ENCODE measurements around the gene SLC7A7. TPM values are rescaled to one million over a fixed set of nuclear protein-coding genes. Genes with fewer than 3 reads are reported as not detected.

Gene SLC7A7
- total and polyA plus RNA-seq, 9 of the 15 experiments (the other 6 are each of a cell fraction or from before 2014, with no cell fraction given): 0.07 to 0.68 (median 0.41) TPM

DNA sequence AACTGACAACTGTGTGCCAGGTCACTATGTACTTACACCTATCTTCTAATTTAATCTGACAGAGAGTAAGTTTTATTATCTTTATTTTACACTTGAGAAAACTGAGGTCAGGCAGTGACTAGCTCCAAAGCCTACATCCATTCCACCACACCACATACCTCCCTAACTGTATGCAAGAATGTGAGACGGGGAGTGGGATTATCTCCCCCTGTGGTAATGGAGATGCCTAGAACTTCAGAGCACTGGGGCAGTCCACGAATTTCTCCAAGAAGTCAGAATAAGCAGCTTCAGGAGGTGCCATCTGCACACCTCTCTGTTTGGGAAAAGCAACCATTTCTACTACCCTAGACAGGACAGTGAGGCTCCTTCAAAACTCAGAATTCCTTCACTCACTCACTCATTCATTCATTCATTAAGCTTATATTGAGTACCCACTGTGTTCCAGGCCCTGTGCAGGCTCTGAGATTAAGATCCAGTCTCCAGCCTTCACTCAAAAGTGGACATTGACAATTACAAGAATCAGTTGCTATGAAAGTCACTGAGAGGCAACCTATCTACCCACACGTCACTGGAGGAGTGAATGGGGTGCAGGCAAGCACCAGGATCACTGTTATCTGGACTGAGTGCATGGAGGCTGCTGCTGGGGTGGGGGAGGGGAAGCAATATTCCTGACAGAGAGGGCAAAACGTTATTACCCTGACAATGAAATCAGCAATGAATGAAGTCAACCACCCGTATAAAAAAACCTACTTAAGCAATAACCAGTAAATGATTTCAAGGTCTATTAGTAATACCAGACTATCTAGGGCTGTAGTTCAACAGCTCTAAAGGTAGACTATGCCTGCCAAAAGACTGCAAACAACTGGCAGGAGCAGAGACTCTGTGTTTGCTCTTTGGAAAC lies 18.0 kb downstream of the SLC7A7 start (continued):
- no peak for TF ChIP-seq STAG1 (CRISPR knock-in tag; IDR thresholded peaks at IDR 0.05; ENCODE audit: borderline replicate concordance)
- TF ChIP-seq CBFA2T2 (conservative IDR thresholded peaks at IDR 0.05): peak; percentile 20; the same call in 1 of the 2 replicates
- TF ChIP-seq, protein P1, sequence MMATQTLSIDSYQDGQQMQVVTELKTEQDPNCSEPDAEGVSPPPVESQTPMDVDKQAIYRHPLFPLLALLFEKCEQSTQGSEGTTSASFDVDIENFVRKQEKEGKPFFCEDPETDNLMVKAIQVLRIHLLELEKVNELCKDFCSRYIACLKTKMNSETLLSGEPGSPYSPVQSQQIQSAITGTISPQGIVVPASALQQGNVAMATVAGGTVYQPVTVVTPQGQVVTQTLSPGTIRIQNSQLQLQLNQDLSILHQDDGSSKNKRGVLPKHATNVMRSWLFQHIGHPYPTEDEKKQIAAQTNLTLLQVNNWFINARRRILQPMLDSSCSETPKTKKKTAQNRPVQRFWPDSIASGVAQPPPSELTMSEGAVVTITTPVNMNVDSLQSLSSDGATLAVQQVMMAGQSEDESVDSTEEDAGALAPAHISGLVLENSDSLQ (IDR thresholded peaks at IDR 0.05): peak; percentile 37; the same call in 1 of the 2 replicates
- no peak for TF ChIP-seq KLF13 (tag; IDR thresholded peaks at IDR 0.05; ENCODE audit: borderline replicate concordance, low read depth)
- TF ChIP-seq CREB1 (IDR thresholded peaks at IDR 0.05): 0 out of 2 replicates have a peak, but pooled peaks have one; percentile 32
- TF ChIP-seq CREB1 (CRISPR knock-in tag; IDR thresholded peaks at IDR 0.05): 0 out of 2 replicates have a peak, but pooled peaks have one; percentile 37
- TF ChIP-seq SPI1 (IDR thresholded peaks at IDR 0.05; ENCODE audit: borderline replicate concordance, low read depth, low read length): no peak
- TF ChIP-seq, protein P2, sequence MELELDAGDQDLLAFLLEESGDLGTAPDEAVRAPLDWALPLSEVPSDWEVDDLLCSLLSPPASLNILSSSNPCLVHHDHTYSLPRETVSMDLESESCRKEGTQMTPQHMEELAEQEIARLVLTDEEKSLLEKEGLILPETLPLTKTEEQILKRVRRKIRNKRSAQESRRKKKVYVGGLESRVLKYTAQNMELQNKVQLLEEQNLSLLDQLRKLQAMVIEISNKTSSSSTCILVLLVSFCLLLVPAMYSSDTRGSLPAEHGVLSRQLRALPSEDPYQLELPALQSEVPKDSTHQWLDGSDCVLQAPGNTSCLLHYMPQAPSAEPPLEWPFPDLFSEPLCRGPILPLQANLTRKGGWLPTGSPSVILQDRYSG (tag; conservative IDR thresholded peaks at IDR 0.05; ENCODE audit: low read depth): no peak
- no peak for TF ChIP-seq ATF1 (CRISPR knock-in tag; IDR thresholded peaks at IDR 0.05)
- TF ChIP-seq ATF1 (tag; IDR thresholded peaks at IDR 0.05): 0 out of 2 replicates have a peak, but pooled peaks have one; percentile 44
- TF ChIP-seq TRIM24 (IDR thresholded peaks at IDR 0.05): 0 out of 4 replicates have a peak, but pooled peaks of 1 of the 2 experiments have one; percentile 46
- TF ChIP-seq SMARCB1 (IDR thresholded peaks at IDR 0.05; ENCODE audit: insufficient read length, low read depth): no peak
- TF ChIP-seq MED1 (CRISPR knock-in tag; IDR thresholded peaks at IDR 0.05; ENCODE audit: borderline replicate concordance): no peak
- 0 out of 2 replicates have a peak, but pooled peaks have one; percentile 56 for TF ChIP-seq JUND (IDR thresholded peaks at IDR 0.05; ENCODE audit: borderline replicate concordance, low read depth, low read length)
- no peak for TF ChIP-seq JUND (tag; IDR thresholded peaks at IDR 0.05; ENCODE audit: borderline replicate concordance, low read depth, low read length)
- TF ChIP-seq TCF3 (CRISPR knock-in tag; IDR thresholded peaks at IDR 0.05): peak; percentile 26; the same call in 1 of the 2 replicates
- TF ChIP-seq IRF2 (CRISPR knock-in tag; IDR thresholded peaks at IDR 0.05): no peak
- TF ChIP-seq, protein P3, sequence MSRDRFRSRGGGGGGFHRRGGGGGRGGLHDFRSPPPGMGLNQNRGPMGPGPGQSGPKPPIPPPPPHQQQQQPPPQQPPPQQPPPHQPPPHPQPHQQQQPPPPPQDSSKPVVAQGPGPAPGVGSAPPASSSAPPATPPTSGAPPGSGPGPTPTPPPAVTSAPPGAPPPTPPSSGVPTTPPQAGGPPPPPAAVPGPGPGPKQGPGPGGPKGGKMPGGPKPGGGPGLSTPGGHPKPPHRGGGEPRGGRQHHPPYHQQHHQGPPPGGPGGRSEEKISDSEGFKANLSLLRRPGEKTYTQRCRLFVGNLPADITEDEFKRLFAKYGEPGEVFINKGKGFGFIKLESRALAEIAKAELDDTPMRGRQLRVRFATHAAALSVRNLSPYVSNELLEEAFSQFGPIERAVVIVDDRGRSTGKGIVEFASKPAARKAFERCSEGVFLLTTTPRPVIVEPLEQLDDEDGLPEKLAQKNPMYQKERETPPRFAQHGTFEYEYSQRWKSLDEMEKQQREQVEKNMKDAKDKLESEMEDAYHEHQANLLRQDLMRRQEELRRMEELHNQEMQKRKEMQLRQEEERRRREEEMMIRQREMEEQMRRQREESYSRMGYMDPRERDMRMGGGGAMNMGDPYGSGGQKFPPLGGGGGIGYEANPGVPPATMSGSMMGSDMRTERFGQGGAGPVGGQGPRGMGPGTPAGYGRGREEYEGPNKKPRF (IDR thresholded peaks at IDR 0.05; ENCODE audit: low read depth, low read length): no peak
- TF ChIP-seq LEF1 (IDR thresholded peaks at IDR 0.05): peak; percentile 70; the same call in 1 of the 2 replicates
- TF ChIP-seq ZNF143 (CRISPR knock-in tag; IDR thresholded peaks at IDR 0.05): no peak
- TF ChIP-seq SREBF2 (CRISPR knock-in tag; IDR thresholded peaks at IDR 0.05): no peak
- TF ChIP-seq EP300 (IDR thresholded peaks at IDR 0.05; ENCODE audit: low read length): peak; percentile 38; the same call in 1 of the 2 replicates
- TF ChIP-seq TAL1 (IDR thresholded peaks at IDR 0.05): peak; percentile 21; the same call in 1 of the 2 replicates
- TF ChIP-seq SMARCA5 (IDR thresholded peaks at IDR 0.05): 0 out of 2 replicates have a peak, but pooled peaks have one; percentile 22
